ENCODE data around the gene SPATA6L. TPM values are rescaled to one million over a fixed set of nuclear protein-coding genes. Genes with fewer than 3 reads are reported as not detected.

The SPATA6L gene
- polyA plus RNA-seq, 1 of the 3 experiments (the other 2 are of a cell fraction): 0.44 TPM

DNA sequence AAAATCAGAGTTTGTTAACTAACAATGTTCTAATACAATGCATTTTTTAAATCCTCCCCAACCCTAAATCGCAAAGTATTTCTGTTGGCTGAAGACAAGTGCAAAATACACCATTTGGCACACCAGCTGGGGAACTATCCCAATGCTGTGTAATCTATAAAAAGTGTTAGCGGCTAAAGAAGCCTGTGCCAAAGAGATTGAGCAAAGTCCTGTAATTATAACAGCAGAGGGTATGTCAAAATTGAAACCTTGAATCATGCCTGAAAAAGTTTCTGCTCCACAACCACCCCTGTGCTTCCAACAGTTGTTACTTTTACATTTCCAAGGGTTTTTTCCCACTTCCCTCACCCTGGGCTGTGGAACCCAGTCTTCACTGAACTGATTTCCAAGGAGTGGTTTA is 87.3 kb downstream of the SPATA6L start:
- no peak overlapping the region for H2AFZ ChIP-seq (ENCODE audit: low read depth)
- no peak overlapping the region for H3K27ac ChIP-seq (ENCODE audit: low read depth in 2 of 2, low read length in 1 of 2)
- H3K27me3 ChIP-seq (ENCODE audit: insufficient read depth): no peaks in the 10 kb centered on the region
- H3K36me3 ChIP-seq (replicated peaks in 1 of 2; ENCODE audit: control insufficient read depth in 1 of 2, insufficient read depth in 2 of 2, low read length in 1 of 2): no peaks in the 10 kb centered on the region
- H4K20me1 ChIP-seq (ENCODE audit: insufficient read depth): no peaks in the 10 kb centered on the region
- H3K9me3 ChIP-seq: no peaks in the 10 kb centered on the region
- 90% methylated on average over 2 of the region's 2 CpGs for WGBS (ENCODE audit: low lambda C conversion rate)
- DNase-seq: no peak
- TF ChIP-seq EP300 (IDR thresholded peaks at IDR 0.05; ENCODE audit: borderline replicate concordance in 1 of 2, low read depth in 1 of 2, low read length in 1 of 2): no peak
- no peak for TF ChIP-seq TAF1 (IDR thresholded peaks at IDR 0.05; ENCODE audit: borderline replicate concordance, low read depth, low read length)
- no peak for TF ChIP-seq FOSL2 (IDR thresholded peaks at IDR 0.05; ENCODE audit: borderline replicate concordance, low read depth)
- TF ChIP-seq, protein P1, sequence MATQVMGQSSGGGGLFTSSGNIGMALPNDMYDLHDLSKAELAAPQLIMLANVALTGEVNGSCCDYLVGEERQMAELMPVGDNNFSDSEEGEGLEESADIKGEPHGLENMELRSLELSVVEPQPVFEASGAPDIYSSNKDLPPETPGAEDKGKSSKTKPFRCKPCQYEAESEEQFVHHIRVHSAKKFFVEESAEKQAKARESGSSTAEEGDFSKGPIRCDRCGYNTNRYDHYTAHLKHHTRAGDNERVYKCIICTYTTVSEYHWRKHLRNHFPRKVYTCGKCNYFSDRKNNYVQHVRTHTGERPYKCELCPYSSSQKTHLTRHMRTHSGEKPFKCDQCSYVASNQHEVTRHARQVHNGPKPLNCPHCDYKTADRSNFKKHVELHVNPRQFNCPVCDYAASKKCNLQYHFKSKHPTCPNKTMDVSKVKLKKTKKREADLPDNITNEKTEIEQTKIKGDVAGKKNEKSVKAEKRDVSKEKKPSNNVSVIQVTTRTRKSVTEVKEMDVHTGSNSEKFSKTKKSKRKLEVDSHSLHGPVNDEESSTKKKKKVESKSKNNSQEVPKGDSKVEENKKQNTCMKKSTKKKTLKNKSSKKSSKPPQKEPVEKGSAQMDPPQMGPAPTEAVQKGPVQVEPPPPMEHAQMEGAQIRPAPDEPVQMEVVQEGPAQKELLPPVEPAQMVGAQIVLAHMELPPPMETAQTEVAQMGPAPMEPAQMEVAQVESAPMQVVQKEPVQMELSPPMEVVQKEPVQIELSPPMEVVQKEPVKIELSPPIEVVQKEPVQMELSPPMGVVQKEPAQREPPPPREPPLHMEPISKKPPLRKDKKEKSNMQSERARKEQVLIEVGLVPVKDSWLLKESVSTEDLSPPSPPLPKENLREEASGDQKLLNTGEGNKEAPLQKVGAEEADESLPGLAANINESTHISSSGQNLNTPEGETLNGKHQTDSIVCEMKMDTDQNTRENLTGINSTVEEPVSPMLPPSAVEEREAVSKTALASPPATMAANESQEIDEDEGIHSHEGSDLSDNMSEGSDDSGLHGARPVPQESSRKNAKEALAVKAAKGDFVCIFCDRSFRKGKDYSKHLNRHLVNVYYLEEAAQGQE (IDR thresholded peaks at IDR 0.05; ENCODE audit: low read depth, low read length): no peak
- TF ChIP-seq TCF12 (IDR thresholded peaks at IDR 0.05): no peak
- CTCF ChIA-PET: no interaction called here
- no peak overlapping the region for H3K9ac ChIP-seq
- H3K79me2 ChIP-seq (ENCODE audit: insufficient read depth): no peaks in the 10 kb centered on the region
- H3K4me1 ChIP-seq (ENCODE audit: control insufficient read depth in 1 of 2, insufficient read depth in 2 of 2, low read depth in 1 of 2, low read length in 1 of 2): peaks cover 6 to 7% of the 10 kb centered on the region in 2 experiments; a peak in 2 of 4 replicates
- no peak overlapping the region for H3K4me2 ChIP-seq
- H3K9me2 ChIP-seq: no peaks in the 10 kb centered on the region
- POLR2A ChIA-PET: no interaction called here
- no peak overlapping the region for H3K4me3 ChIP-seq (ENCODE audit: low read depth in 2 of 2, low read length in 1 of 2)
- H3F3A ChIP-seq (replicated peaks; ENCODE audit: insufficient read depth): no peaks in the 10 kb centered on the region

DNA sequence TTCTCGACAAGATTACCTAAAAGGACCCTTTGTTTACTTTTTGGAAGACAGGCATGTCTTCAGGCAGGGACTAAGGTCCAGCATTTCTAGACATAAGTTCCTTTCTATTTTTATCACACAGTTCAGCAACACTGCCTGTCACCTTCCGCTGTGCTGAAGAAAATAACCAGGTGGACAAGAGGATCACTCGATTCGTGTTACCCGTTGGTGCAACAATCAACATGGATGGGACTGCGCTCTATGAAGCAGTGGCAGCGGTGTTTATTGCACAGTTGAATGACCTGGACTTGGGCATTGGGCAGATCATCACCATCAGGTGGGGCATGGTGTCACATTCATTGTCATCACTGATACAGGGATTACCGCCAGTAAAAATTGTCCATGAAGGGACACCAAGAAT is 89.8 kb downstream of the SPATA6L start:
- no peaks in the 10 kb centered on the region for H3K36me3 ChIP-seq (replicated peaks in 1 of 2; ENCODE audit: control insufficient read depth in 1 of 2, insufficient read depth in 2 of 2, low read length in 1 of 2)
- no peak for TF ChIP-seq EZH2phosphoT487 (IDR thresholded peaks at IDR 0.05; ENCODE audit: borderline replicate concordance, low read depth)
- no peak for TF ChIP-seq CTCF (IDR thresholded peaks at IDR 0.05)
- TF ChIP-seq, protein P2, sequence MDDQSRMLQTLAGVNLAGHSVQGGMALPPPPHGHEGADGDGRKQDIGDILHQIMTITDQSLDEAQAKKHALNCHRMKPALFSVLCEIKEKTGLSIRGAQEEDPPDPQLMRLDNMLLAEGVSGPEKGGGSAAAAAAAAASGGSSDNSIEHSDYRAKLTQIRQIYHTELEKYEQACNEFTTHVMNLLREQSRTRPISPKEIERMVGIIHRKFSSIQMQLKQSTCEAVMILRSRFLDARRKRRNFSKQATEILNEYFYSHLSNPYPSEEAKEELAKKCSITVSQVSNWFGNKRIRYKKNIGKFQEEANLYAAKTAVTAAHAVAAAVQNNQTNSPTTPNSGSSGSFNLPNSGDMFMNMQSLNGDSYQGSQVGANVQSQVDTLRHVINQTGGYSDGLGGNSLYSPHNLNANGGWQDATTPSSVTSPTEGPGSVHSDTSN (IDR thresholded peaks at IDR 0.05): no peak
- no peak for TF ChIP-seq GATA2 (CRISPR knock-in tag; IDR thresholded peaks at IDR 0.05)
- TF ChIP-seq NFIC (IDR thresholded peaks at IDR 0.05; ENCODE audit: borderline replicate concordance): no peak
- TF ChIP-seq ELF1 (IDR thresholded peaks at IDR 0.05): no peak
- TF ChIP-seq RFX5 (IDR thresholded peaks at IDR 0.05; ENCODE audit: low read length): no peak
- no peak for TF ChIP-seq TEAD4 (IDR thresholded peaks at IDR 0.05; ENCODE audit: borderline replicate concordance, insufficient read depth)
- no peak for TF ChIP-seq RAD21 (IDR thresholded peaks at IDR 0.05; ENCODE audit: low read length)
- no peak for TF ChIP-seq SIN3A (IDR thresholded peaks at IDR 0.05; ENCODE audit: borderline replicate concordance, low read depth, low read length)
- no peak for TF ChIP-seq YY1 (IDR thresholded peaks at IDR 0.05; ENCODE audit: low read depth)
- no peak for TF ChIP-seq JUND (IDR thresholded peaks at IDR 0.05)
- TF ChIP-seq TCF12 (IDR thresholded peaks at IDR 0.05): no peak
- TF ChIP-seq FOSL2 (IDR thresholded peaks at IDR 0.05; ENCODE audit: borderline replicate concordance, low read depth): no peak
- no peak for TF ChIP-seq MXI1 (IDR thresholded peaks at IDR 0.05; ENCODE audit: low read depth, low read length)
- TF ChIP-seq FOXM1 (IDR thresholded peaks at IDR 0.05; ENCODE audit: low read depth): no peak
- no peak for TF ChIP-seq CHD2 (IDR thresholded peaks at IDR 0.05; ENCODE audit: low read length, partially characterized antibody)
- no peak for TF ChIP-seq IRF3 (IDR thresholded peaks at IDR 0.05; ENCODE audit: low read depth, low read length)

More for the DNA sequence above, 89.8 kb downstream of the SPATA6L start:
- Histone ChIP-seq H3K27ac (ENCODE audit: low read depth in 2 of 2, low read length in 1 of 2) (no peak overlapping the region), H4K20me1 (ENCODE audit: insufficient read depth) (no peaks in the 10 kb centered on the region), H3F3A (replicated peaks; ENCODE audit: insufficient read depth) (no peaks in the 10 kb centered on the region), H3K79me2 (ENCODE audit: insufficient read depth) (no peaks in the 10 kb centered on the region), H3K9me2 (no peaks in the 10 kb centered on the region), H3K4me3 (ENCODE audit: low read depth in 2 of 2, low read length in 1 of 2) (no peak overlapping the region), H3K9me3 (no peaks in the 10 kb centered on the region), H3K4me1 (ENCODE audit: control insufficient read depth in 1 of 2, insufficient read depth in 2 of 2, low read depth in 1 of 2, low read length in 1 of 2) (peaks cover 2 to 7% of the 10 kb centered on the region in 2 experiments; a peak in 2 of 4 replicates), H3K9ac (no peak overlapping the region), H3K27me3 (ENCODE audit: insufficient read depth) (no peaks in the 10 kb centered on the region), H2AFZ (ENCODE audit: low read depth) (no peak overlapping the region), H3K4me2 (no peak overlapping the region)
- 79% methylated on average over 8 of the region's 8 CpGs for WGBS (ENCODE audit: low lambda C conversion rate)
- ChIA-PET CTCF (no interaction called here), POLR2A (no interaction called here)
- no peak for DNase-seq

All from SK-N-SH (cell line).